ENCODE results near the gene DDX52. TPM values are rescaled to one million over a fixed set of nuclear protein-coding genes. Genes with fewer than 3 reads are reported as not detected.

Gene DDX52
- total and polyA plus RNA-seq, 9 donors = 8.8 to 20.3 (median 19.2) TPM

DNA sequence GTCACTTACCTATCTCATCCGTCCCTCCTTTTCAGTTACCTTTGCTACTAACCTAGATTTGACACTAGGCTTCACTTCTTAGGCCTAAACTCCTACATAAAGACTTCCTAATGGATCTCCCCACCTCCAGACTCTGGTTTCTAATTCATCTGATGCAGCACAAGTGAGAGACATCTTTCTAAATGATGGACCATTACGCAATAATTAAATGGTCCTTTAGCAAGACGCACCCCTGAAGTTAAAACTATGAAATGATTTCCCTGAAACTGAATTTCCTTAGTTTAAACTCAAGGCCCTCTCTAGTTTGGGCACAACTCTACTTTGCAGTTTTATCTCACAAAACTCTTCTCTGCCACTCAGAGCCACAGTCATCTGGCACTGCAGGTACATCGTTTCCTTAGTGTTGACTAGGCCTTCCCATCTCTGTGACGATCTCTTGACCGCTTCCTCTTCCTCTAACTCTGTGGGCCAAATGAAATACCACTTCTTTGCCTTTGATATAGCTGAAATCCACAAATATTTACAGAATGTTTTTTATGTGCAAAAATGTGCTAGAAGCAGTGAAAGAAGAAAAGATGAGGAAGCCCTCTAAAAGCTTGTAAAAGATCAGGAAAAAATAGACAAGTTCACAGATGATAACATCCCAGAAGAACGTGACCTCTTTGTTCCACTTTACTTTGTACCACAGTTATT, 37.3 kb downstream of the DDX52 start:
- no peak overlapping the region for H3K27ac ChIP-seq
- H3K27me3 ChIP-seq = no peaks in the 10 kb centered on the region
- no peak overlapping the region for H3K4me3 ChIP-seq
- no peaks in the 10 kb centered on the region for H3K9me3 ChIP-seq
- no peak for DNase-seq
- peaks cover 3% of the 10 kb centered on the region for H3K4me1 ChIP-seq (ENCODE audit: insufficient read depth)
- 91 to 93% (median 92%) methylated on average over 7 of the region's 7 CpGs for WGBS, 3 donors
- intact Hi-C loops (cut with DNase I) = no loop called here
- H3K36me3 ChIP-seq = no peaks in the 10 kb centered on the region
- TF ChIP-seq, protein P1, sequence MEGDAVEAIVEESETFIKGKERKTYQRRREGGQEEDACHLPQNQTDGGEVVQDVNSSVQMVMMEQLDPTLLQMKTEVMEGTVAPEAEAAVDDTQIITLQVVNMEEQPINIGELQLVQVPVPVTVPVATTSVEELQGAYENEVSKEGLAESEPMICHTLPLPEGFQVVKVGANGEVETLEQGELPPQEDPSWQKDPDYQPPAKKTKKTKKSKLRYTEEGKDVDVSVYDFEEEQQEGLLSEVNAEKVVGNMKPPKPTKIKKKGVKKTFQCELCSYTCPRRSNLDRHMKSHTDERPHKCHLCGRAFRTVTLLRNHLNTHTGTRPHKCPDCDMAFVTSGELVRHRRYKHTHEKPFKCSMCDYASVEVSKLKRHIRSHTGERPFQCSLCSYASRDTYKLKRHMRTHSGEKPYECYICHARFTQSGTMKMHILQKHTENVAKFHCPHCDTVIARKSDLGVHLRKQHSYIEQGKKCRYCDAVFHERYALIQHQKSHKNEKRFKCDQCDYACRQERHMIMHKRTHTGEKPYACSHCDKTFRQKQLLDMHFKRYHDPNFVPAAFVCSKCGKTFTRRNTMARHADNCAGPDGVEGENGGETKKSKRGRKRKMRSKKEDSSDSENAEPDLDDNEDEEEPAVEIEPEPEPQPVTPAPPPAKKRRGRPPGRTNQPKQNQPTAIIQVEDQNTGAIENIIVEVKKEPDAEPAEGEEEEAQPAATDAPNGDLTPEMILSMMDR (IDR thresholded peaks at IDR 0.05) = no peak
- no peak for TF ChIP-seq POLR2A (IDR thresholded peaks at IDR 0.05)
- TF ChIP-seq EP300 (IDR thresholded peaks at IDR 0.05) = no peak

DNA sequence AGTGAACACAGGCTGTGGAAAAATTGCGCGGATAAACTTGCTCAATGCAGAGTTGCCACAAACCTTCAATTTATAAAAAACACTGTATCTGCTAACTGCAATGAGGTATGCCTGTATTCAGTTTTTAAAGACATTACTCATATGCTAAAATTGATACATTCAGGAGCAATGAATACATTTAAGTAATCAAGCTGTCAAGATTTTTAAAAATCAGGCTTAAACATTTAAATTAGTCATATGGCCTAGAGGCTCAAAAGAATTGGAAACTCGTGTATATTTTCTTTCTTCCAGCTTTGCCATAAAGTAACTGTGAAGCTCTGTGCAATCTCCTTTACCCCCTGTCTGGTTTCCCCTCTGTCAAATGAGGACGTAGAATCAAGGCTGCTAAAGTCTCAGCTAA, 38.2 kb downstream of the DDX52 start:
- DNase-seq = no peak
- H3K9me3 ChIP-seq = no peaks in the 10 kb centered on the region
- intact Hi-C loops (cut with DNase I) = no loop called here
- H3K4me1 ChIP-seq (ENCODE audit: insufficient read depth) = peaks cover 3% of the 10 kb centered on the region
- no peaks in the 10 kb centered on the region for H3K36me3 ChIP-seq
- H3K27ac ChIP-seq = no peak overlapping the region
- TF ChIP-seq, protein P1 (IDR thresholded peaks at IDR 0.05) = no peak
- TF ChIP-seq EP300 (IDR thresholded peaks at IDR 0.05) (no peak), POLR2A (IDR thresholded peaks at IDR 0.05) (no peak)
- WGBS, 3 donors = 84 to 88% (median 85%) methylated on average over 4 of the region's 4 CpGs
- no peak overlapping the region for H3K4me3 ChIP-seq
- H3K27me3 ChIP-seq = no peaks in the 10 kb centered on the region

DNA sequence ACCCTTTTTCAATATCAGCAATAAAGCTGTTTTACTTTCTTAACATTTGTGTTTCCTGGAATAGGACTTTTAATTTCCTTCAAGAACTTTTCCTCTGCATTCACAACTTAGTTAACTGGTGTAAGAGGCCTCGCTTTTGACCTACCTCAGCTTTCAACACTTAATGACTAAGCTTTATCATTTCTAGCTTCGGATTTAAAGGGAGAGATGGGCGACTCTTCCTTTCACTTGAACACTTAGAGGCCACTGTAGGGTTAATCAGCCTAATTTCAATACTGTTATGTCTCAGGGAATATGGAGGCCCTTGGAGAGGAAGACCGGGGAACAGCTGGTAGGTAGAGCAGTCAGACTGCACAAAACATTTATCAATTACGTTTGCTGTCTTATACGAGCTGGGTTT, 38.7 kb downstream of the DDX52 start:
- no peak overlapping the region for H3K4me3 ChIP-seq
- intact Hi-C loops (cut with DNase I) = no loop called here
- 84 to 89% (median 84%) methylated on average over 6 of the region's 6 CpGs for WGBS, 3 donors

DNA sequence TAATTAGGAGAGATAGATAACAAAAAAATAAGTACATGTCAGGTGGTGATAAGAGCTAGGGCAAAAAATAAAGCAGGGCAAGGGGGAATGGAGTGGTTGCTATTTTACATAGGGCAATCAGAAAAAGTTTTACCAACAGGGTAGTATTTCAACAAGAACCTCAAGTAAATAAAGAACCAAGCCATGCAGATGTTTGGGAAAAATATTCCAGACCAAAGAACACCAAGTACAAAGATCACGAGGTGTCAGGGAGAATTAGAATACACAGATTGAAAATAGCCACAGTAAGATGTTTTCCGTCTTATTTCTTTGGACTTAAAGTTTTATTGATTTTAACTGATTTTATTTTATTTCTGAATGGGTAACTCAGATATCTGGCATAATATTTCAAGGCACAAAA, 45.1 kb downstream of the DDX52 start:
- Histone ChIP-seq H3K27me3 (no peaks in the 10 kb centered on the region), H3K36me3 (no peaks in the 10 kb centered on the region), H3K4me1 (ENCODE audit: insufficient read depth) (no peaks in the 10 kb centered on the region), H3K9me3 (no peaks in the 10 kb centered on the region), H3K4me3 (no peak overlapping the region), H3K27ac (no peak overlapping the region)
- no peak for TF ChIP-seq EP300 (IDR thresholded peaks at IDR 0.05)
- TF ChIP-seq POLR2A (IDR thresholded peaks at IDR 0.05) = no peak
- no peak for DNase-seq
- intact Hi-C loops (cut with DNase I) = no loop called here
- 34 to 61% (median 58%) methylated on average over 2 of the region's 2 CpGs for WGBS, 3 donors

More for the DNA sequence above, 38.7 kb downstream of the DDX52 start:
- TF ChIP-seq POLR2A (IDR thresholded peaks at IDR 0.05) (no peak), EP300 (IDR thresholded peaks at IDR 0.05) (no peak)
- TF ChIP-seq, protein P1 (IDR thresholded peaks at IDR 0.05) = no peak
- Histone ChIP-seq H3K4me1 (ENCODE audit: insufficient read depth) (peaks cover 3% of the 10 kb centered on the region), H3K36me3 (no peaks in the 10 kb centered on the region), H3K27ac (no peak overlapping the region), H3K9me3 (no peaks in the 10 kb centered on the region), H3K27me3 (no peaks in the 10 kb centered on the region)
- no peak for DNase-seq

DNA sequence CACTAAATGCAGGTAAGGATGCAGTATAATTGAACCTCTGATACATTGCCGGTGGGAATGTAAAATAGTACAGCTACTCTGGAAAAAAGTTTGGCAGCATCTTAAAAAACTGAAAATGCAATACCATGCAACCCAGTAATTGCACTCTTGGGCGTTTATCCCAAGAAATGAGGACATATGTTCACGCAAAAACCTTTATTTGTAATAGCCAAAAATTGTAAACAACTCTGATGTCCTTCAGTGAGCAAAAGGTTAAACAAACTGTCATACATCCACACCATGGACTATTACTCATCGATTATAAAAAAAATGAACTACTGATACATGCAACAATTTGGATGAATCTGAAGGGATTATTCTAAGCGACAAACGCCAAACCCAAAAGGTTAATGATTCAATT, 51.0 kb downstream of the DDX52 start:
- intact Hi-C loops (cut with DNase I) = no loop called here
- whole genome bisulfite sequencing, 3 donors = 74 to 91% (median 83%) methylated on average over 6 of the region's 6 CpGs
- TF ChIP-seq EP300 (IDR thresholded peaks at IDR 0.05) (no peak), POLR2A (IDR thresholded peaks at IDR 0.05) (no peak)
- TF ChIP-seq, protein P1 (IDR thresholded peaks at IDR 0.05) = no peak
- H3K4me3 ChIP-seq = no peak overlapping the region
- no peaks in the 10 kb centered on the region for H3K27me3 ChIP-seq
- H3K36me3 ChIP-seq = no peaks in the 10 kb centered on the region
- no peak overlapping the region for H3K27ac ChIP-seq
- H3K9me3 ChIP-seq = no peaks in the 10 kb centered on the region
- no peak for DNase-seq
- no peaks in the 10 kb centered on the region for H3K4me1 ChIP-seq (ENCODE audit: insufficient read depth)
